T-cell (primary cell): ENCODE data around the gene IRF2BP2. TPM values are rescaled to one million over a fixed set of nuclear protein-coding genes. Genes with fewer than 3 reads are reported as not detected.

Experiments
- ATAC-seq, 4 experiments: fragments of 200-7000 bp in 3 of 4; fragments of 150-1000 bp in 1 of 4; cut with Tn5 transposase; replicated peaks in 1 of 4; 1 replicate in 3 of 4; 2 replicates in 1 of 4; pipeline ENCODE4 v1.10.0; 2021; ENCODE audit warnings: moderate library complexity in 3 of 4, mild to moderate bottlenecking in 2 of 4, moderate number of reproducible peaks in 1 of 4
- CTCF ChIA-PET, 2 donors: fragments of 300-600 bp; sonication (Branson Sonifier 250); formaldehyde crosslinking; loops; one replicate each; lab custom pipeline; 2022; ENCODE audit warnings: antibody characterized with exemption in 2 of 2; lab: Charles Lee
- POLR2A ChIA-PET, 2 donors: fragments of 300-600 bp; sonication (Branson Sonifier 250); formaldehyde crosslinking; loops; one replicate each; lab custom pipeline; 2022; ENCODE audit warnings: antibody characterized with exemption in 2 of 2; lab: Charles Lee
- DNase-seq, 35 experiments: peaks; one replicate each; pipeline versions ENCODE4 v3.0.0 to v3.0.0-alpha.2; 2013 to 2023
- H3K27ac ChIP-seq: one replicate; pipeline ENCODE4 v1.5.1; 2013; ENCODE audit warnings: low read length
- H3K27me3 ChIP-seq, 2 experiments: replicated peaks in 1 of 2; 1 replicate in 1 of 2; 2 replicates in 1 of 2; pipeline versions ENCODE4 v1.6.1 to v1.7.0; 2013; ENCODE audit warnings: low read length in 1 of 2, mixed read lengths in 1 of 2; ENCODE audit not compliant: control insufficient read depth in 2 of 2, insufficient read depth in 2 of 2; ENCODE audit errors: extremely low read depth in 1 of 2
- H3K36me3 ChIP-seq, 2 donors: 1 replicate in 1 of 2; 2 replicates in 1 of 2; pipeline versions ENCODE4 v1.6.1 to v1.7.0; 2013; ENCODE audit warnings: low read length in 1 of 2; ENCODE audit not compliant: control insufficient read depth in 2 of 2, insufficient read depth in 1 of 2; ENCODE audit errors: extremely low read depth in 1 of 2
- H3K4me1 ChIP-seq, 2 experiments: 1 replicate in 1 of 2; 2 replicates in 1 of 2; pipeline versions ENCODE4 v1.6.1 to v1.7.0; 2013; ENCODE audit warnings: low read length in 2 of 2, mixed read lengths in 1 of 2; ENCODE audit not compliant: insufficient read depth in 2 of 2, control insufficient read depth in 1 of 2; ENCODE audit errors: extremely low read depth in 1 of 2
- H3K4me3 ChIP-seq, 2 donors: 1 replicate in 1 of 2; 2 replicates in 1 of 2; pipeline versions ENCODE4 v1.5.1 to v1.7.0; 2013; ENCODE audit warnings: mild to moderate bottlenecking in 2 of 2, low read length in 1 of 2, moderate library complexity in 1 of 2; ENCODE audit not compliant: control insufficient read depth in 1 of 2; ENCODE audit errors: extremely low read depth in 1 of 2
- H3K9me3 ChIP-seq: 2 replicates; pipeline ENCODE4 v1.7.0; 2013
- H3K27ac Mint-ChIP-seq, 2 donors: one replicate each; pipeline ENCODE4 v1.8.0; 2020 to 2021; ENCODE audit warnings: mild to moderate bottlenecking in 2 of 2, mixed read lengths in 2 of 2
- H3K27me3 Mint-ChIP-seq, 2 donors: one replicate each; pipeline ENCODE4 v1.8.0; 2021 to 2022; ENCODE audit warnings: mixed read lengths in 2 of 2
- H3K36me3 Mint-ChIP-seq: one replicate; pipeline ENCODE4 v1.8.0; 2021; ENCODE audit warnings: mixed read lengths
- H3K4me1 Mint-ChIP-seq, 3 donors: one replicate each; pipeline ENCODE4 v1.8.0; 2020 to 2022; ENCODE audit warnings: mixed read lengths in 3 of 3, mild to moderate bottlenecking in 1 of 3
- H3K4me3 Mint-ChIP-seq, 3 donors: one replicate each; pipeline ENCODE4 v1.8.0; 2020 to 2022; ENCODE audit warnings: mild to moderate bottlenecking in 3 of 3, mixed read lengths in 3 of 3, moderate library complexity in 3 of 3
- H3K9me3 Mint-ChIP-seq, 3 donors: one replicate each; pipeline ENCODE4 v1.8.0; 2020 to 2022; ENCODE audit warnings: mixed read lengths in 3 of 3
- WGBS: methylation state at CpG from one replicate; pipeline ENCODE4 v1.1.5; 2013; ENCODE audit warnings: missing lambda C conversion rate; ENCODE audit not compliant: insufficient coverage; 5-methylcytosine and 5-hydroxymethylcytosine counted together
- total RNA-seq, 35 experiments: library from RNA in 6 of 35; stranded (reverse) in 6 of 35; fragments of 120-200 nt in 1 of 35; gene quantifications; one replicate each; pipeline versions ENCODE4 v1.2.1 to v1.2.4 and lab custom pipeline; 2013 to 2026

The IRF2BP2 gene
- total RNA-seq, 5 donors from 2014 or later (not counting 1 experiment from before 2014, with no cell fraction given) = 141 to 406 (median 163) TPM

- H3K27ac Mint-ChIP-seq = no peak overlapping the region
- ChIA-PET POLR2A (interaction anchor here in 1 of 2 donors (0.7 kb wide), 1 partner anchor 16 kb away, joined by 3 read pairs; no protein-coding TSS in a partner anchor), CTCF (interaction anchor here in 1 of 2 donors (1.7 kb wide), 1 partner anchor 522 kb away, joined by 13 read pairs; no protein-coding TSS in a partner anchor)
- H3K27me3 Mint-ChIP-seq = peaks cover 0 to 12% of the 10 kb centered on the region in 2 donors
- Histone ChIP-seq H3K9me3 (no peaks in the 10 kb centered on the region), H3K4me1 (no peaks in the 10 kb centered on the region), H3K36me3 (no peaks in the 10 kb centered on the region), H3K27me3 (peaks cover 0 to 5% of the 10 kb centered on the region in 2 experiments), H3K4me3 (no peak overlapping the region), H3K27ac (no peak overlapping the region)
- no peak overlapping the region for H3K4me3 Mint-ChIP-seq
- ATAC-seq (no peak), DNase-seq (no peak)
- H3K4me1 Mint-ChIP-seq = no peaks in the 10 kb centered on the region
- H3K36me3 Mint-ChIP-seq = no peaks in the 10 kb centered on the region
- no peaks in the 10 kb centered on the region for H3K9me3 Mint-ChIP-seq
- no CpG with 5 or more reads among the region's 6 CpGs for WGBS
Measured at GRCh38 chr1:234584420-234584805, 25.6 kb downstream of the IRF2BP2 start.

GRCh38 chr1:234583755-234584419 is 26.1 kb downstream of the IRF2BP2 start:
- no peaks in the 10 kb centered on the region for H3K36me3 ChIP-seq
- Mint-ChIP-seq H3K4me3 (no peak overlapping the region), H3K36me3 (no peaks in the 10 kb centered on the region), H3K27me3 (peaks cover 0 to 8% of the 10 kb centered on the region in 2 donors), H3K9me3 (no peaks in the 10 kb centered on the region), H3K27ac (no peak overlapping the region), H3K4me1 (no peaks in the 10 kb centered on the region)
- no peaks in the 10 kb centered on the region for H3K27me3 ChIP-seq
- ChIA-PET CTCF (interaction anchor here in 1 of 2 donors (1.7 kb wide), 1 partner anchor 522 kb away, joined by 13 read pairs; no protein-coding TSS in a partner anchor), POLR2A (interaction anchor here in 1 of 2 donors (0.7 kb wide), 1 partner anchor 16 kb away, joined by 3 read pairs; no protein-coding TSS in a partner anchor)
- H3K4me3 ChIP-seq = no peak overlapping the region
- ATAC-seq = no peak
- no peak for DNase-seq
- 64% methylated on average over 2 of the region's 9 CpGs for WGBS
- no peaks in the 10 kb centered on the region for H3K9me3 ChIP-seq
- no peaks in the 10 kb centered on the region for H3K4me1 ChIP-seq
- H3K27ac ChIP-seq = no peak overlapping the region

GRCh38 chr1:234582681-234583301 is 27.2 kb downstream of the IRF2BP2 start:
- Mint-ChIP-seq H3K27ac (no peak overlapping the region), H3K9me3 (no peaks in the 10 kb centered on the region), H3K27me3 (peaks cover 2 to 8% of the 10 kb centered on the region in 2 donors), H3K4me3 (no peak overlapping the region), H3K36me3 (no peaks in the 10 kb centered on the region), H3K4me1 (no peaks in the 10 kb centered on the region)
- ChIA-PET POLR2A (no interaction called here), CTCF (interaction anchor here in 1 of 2 donors (1.7 kb wide), 1 partner anchor 523 kb away, joined by 13 read pairs; no protein-coding TSS in a partner anchor)
- Histone ChIP-seq H3K36me3 (no peaks in the 10 kb centered on the region), H3K27ac (no peak overlapping the region), H3K4me1 (no peaks in the 10 kb centered on the region), H3K4me3 (no peak overlapping the region), H3K27me3 (peaks cover 0 to 4% of the 10 kb centered on the region in 2 experiments), H3K9me3 (no peaks in the 10 kb centered on the region)
- 93% methylated on average over 6 of the region's 9 CpGs for WGBS
- ATAC-seq = no peak
- DNase-seq = no peak

- CTCF ChIA-PET = no interaction called here
- 96% methylated on average over 5 of the region's 8 CpGs for whole genome bisulfite sequencing
- H3K4me1 Mint-ChIP-seq = no peaks in the 10 kb centered on the region
- POLR2A ChIA-PET = no interaction called here
- peaks cover 2 to 4% of the 10 kb centered on the region in 2 donors for H3K27me3 Mint-ChIP-seq
- no peaks in the 10 kb centered on the region for H3K9me3 Mint-ChIP-seq
- H3K4me3 Mint-ChIP-seq = no peak overlapping the region
- DNase-seq = no peak
- H3K4me3 ChIP-seq = no peak overlapping the region
- H3K27ac Mint-ChIP-seq = no peak overlapping the region
- no peaks in the 10 kb centered on the region for H3K36me3 Mint-ChIP-seq
- H3K27ac ChIP-seq = no peak overlapping the region
- ATAC-seq = no peak
- no peaks in the 10 kb centered on the region for H3K9me3 ChIP-seq
- H3K27me3 ChIP-seq = peaks cover 0 to 4% of the 10 kb centered on the region in 2 experiments
- no peaks in the 10 kb centered on the region for H3K36me3 ChIP-seq
- H3K4me1 ChIP-seq = no peaks in the 10 kb centered on the region
Measured at GRCh38 chr1:234582186-234582585, 27.8 kb downstream of the IRF2BP2 start.

GRCh38 chr1:234581063-234581714 is 28.8 kb downstream of the IRF2BP2 start:
- POLR2A ChIA-PET = no interaction called here
- CTCF ChIA-PET = interaction anchor here in 1 of 2 donors (0.8 kb wide), 1 partner anchor 11 kb away, joined by 3 read pairs; no protein-coding TSS in a partner anchor
- H3K27me3 ChIP-seq = peaks cover 0 to 4% of the 10 kb centered on the region in 2 experiments
- H3K36me3 ChIP-seq = no peaks in the 10 kb centered on the region
- no peaks in the 10 kb centered on the region for H3K9me3 Mint-ChIP-seq
- 94% methylated on average over 4 of the region's 7 CpGs for WGBS
- peaks cover 0 to 2% of the 10 kb centered on the region in 2 donors for H3K27me3 Mint-ChIP-seq
- H3K4me1 Mint-ChIP-seq = no peaks in the 10 kb centered on the region
- H3K27ac ChIP-seq = no peak overlapping the region
- no peaks in the 10 kb centered on the region for H3K4me1 ChIP-seq
- no peak overlapping the region for H3K4me3 ChIP-seq
- no peaks in the 10 kb centered on the region for H3K36me3 Mint-ChIP-seq
- no peak for DNase-seq
- no peak for ATAC-seq
- H3K9me3 ChIP-seq = no peaks in the 10 kb centered on the region
- no peak overlapping the region for H3K4me3 Mint-ChIP-seq
- H3K27ac Mint-ChIP-seq = no peak overlapping the region

GRCh38 chr1:234579967-234580366 is 30.0 kb downstream of the IRF2BP2 start:
- H3K4me1 Mint-ChIP-seq = no peaks in the 10 kb centered on the region
- no peak overlapping the region for H3K4me3 ChIP-seq
- H3K36me3 ChIP-seq = no peaks in the 10 kb centered on the region
- no peaks in the 10 kb centered on the region for H3K4me1 ChIP-seq
- DNase-seq = peak in 1 of 35 experiments; percentile 42
- peaks cover 0 to 6% of the 10 kb centered on the region in 2 experiments for H3K27me3 ChIP-seq
- POLR2A ChIA-PET = no interaction called here
- no peaks in the 10 kb centered on the region for H3K9me3 Mint-ChIP-seq
- H3K27me3 Mint-ChIP-seq = peaks cover 0 to 2% of the 10 kb centered on the region in 2 donors
- peak in 1 of 4 experiments; percentile 59 for ATAC-seq
- H3K36me3 Mint-ChIP-seq = no peaks in the 10 kb centered on the region
- H3K27ac Mint-ChIP-seq = no peak overlapping the region
- no peak overlapping the region for H3K4me3 Mint-ChIP-seq
- H3K27ac ChIP-seq = no peak overlapping the region
- CTCF ChIA-PET = no interaction called here
- no peaks in the 10 kb centered on the region for H3K9me3 ChIP-seq
